Kidney (tissue), 14 donors: ENCODE data around the gene RNF44. TPM values are rescaled to one million over a fixed set of nuclear protein-coding genes. Genes with fewer than 3 reads are reported as not detected.

Experiments
- DNase-seq, 5 donors: peaks; one replicate each; pipeline ENCODE4 v3.0.0-alpha.2; 2013 to 2020
- FAIRE-seq: peaks from 2 replicates; lab custom pipeline; 2012; peaks lifted over from hg19 to GRCh38; lab: Jason Lieb, UNC
- H3K27ac ChIP-seq, 2 donors: one replicate each; pipeline ENCODE4 v1.7.0; 2013; ENCODE audit warnings: low read depth in 2 of 2, low read length in 2 of 2, inconsistent platforms in 1 of 2
- H3K27me3 ChIP-seq: one replicate; pipeline ENCODE4 v1.7.1; 2013; ENCODE audit warnings: low read length, inconsistent platforms; ENCODE audit not compliant: control insufficient read depth, insufficient read depth
- H3K36me3 ChIP-seq, 3 donors: one replicate each; pipeline versions ENCODE4 v1.7.0 to v1.7.1; 2013; ENCODE audit warnings: low read length in 3 of 3, control low read depth in 1 of 3, inconsistent platforms in 1 of 3; ENCODE audit not compliant: insufficient read depth in 3 of 3, control insufficient read depth in 2 of 3
- H3K4me1 ChIP-seq, 3 donors: one replicate each; pipeline versions ENCODE4 v1.7.0 to v1.7.1; 2013; ENCODE audit warnings: low read length in 3 of 3, inconsistent platforms in 1 of 3, low read depth in 1 of 3; ENCODE audit not compliant: control insufficient read depth in 2 of 3, insufficient read depth in 2 of 3
- H3K4me3 ChIP-seq, 3 donors: one replicate each; pipeline versions ENCODE4 v1.7.0 to v1.8.1; 2013; ENCODE audit warnings: low read length in 3 of 3, control low read depth in 1 of 3, inconsistent platforms in 1 of 3
- H3K9ac ChIP-seq, 3 donors: one replicate each; pipeline versions ENCODE4 v1.7.0 to v1.7.1; 2013; ENCODE audit warnings: low read length in 3 of 3, control low read depth in 1 of 3, inconsistent platforms in 1 of 3
- H3K9me3 ChIP-seq, 3 donors: one replicate each; pipeline versions ENCODE4 v1.7.0 to v1.7.1; 2013; ENCODE audit warnings: low read length in 3 of 3, control low read depth in 1 of 3, inconsistent platforms in 1 of 3; ENCODE audit not compliant: control insufficient read depth in 2 of 3, insufficient read depth in 1 of 3
- intact Hi-C: fragments of 100-400 bp; cut with DNase I; formaldehyde crosslinking; loops from one replicate; pipeline ENCODE4 v1.11.1; 2022
- polyA plus RNA-seq: library from polyadenylated mRNA; stranded (reverse); fragments of 350-450 nt; fragmentation: Illumina TruSeq; extraction: RNeasy Lipid Tissue Mini Kit (QIAGEN cat#74804); gene quantifications from one replicate; pipeline ENCODE4 v1.2.3, GENCODE V29; 2014; ENCODE audit warnings: low read depth, low replicate concordance; ENCODE audit not compliant: insufficient read depth
- total RNA-seq: library from RNA; stranded (reverse); fragmentation: NEBNext Ultra II Directional; extraction: Animal tissue kit (Norgen Biotek cat#: 25700); gene quantifications from one replicate; pipeline ENCODE4 v1.2.1, GENCODE V29; 2021
- TF ChIP-seq, protein P1 (sequence below): IDR thresholded peaks from 3 replicates; pipeline ENCODE4 v1.5.1; 2012; ENCODE audit warnings: mild to moderate bottlenecking, moderate library complexity, borderline replicate concordance; ENCODE audit not compliant: insufficient read depth; ENCODE audit errors: extremely low read depth
- donor health status: control.
- donor health status: control.
- donor health status: control.
- donor health status: control.
- donor health status: control.
- donor health status: DM: yes; HTN: yes; CAD: no.
- donor health status: Normal renal cell carcinoma (clear cell type).

Gene RNF44
- total and polyA plus RNA-seq, 2 donors from 2014 or later, result 12.5 to 61.8 TPM

GRCh38 chr5:176525677-176526076 is 11.5 kb downstream of the RNF44 start:
- H3K4me3 ChIP-seq, result no peak overlapping the region
- H3K9me3 ChIP-seq, result no peaks in the 10 kb centered on the region
- H3K36me3 ChIP-seq, result peaks cover 0 to 18% (median 10%) of the 10 kb centered on the region in 3 donors
- no peak overlapping the region for H3K27ac ChIP-seq
- H3K9ac ChIP-seq, result no peak overlapping the region
- intact Hi-C loops, result no loop called here
- H3K27me3 ChIP-seq, result no peaks in the 10 kb centered on the region
- DNase-seq (no peak), FAIRE-seq (no peak)
- no peaks in the 10 kb centered on the region for H3K4me1 ChIP-seq
- TF ChIP-seq, protein P1, sequence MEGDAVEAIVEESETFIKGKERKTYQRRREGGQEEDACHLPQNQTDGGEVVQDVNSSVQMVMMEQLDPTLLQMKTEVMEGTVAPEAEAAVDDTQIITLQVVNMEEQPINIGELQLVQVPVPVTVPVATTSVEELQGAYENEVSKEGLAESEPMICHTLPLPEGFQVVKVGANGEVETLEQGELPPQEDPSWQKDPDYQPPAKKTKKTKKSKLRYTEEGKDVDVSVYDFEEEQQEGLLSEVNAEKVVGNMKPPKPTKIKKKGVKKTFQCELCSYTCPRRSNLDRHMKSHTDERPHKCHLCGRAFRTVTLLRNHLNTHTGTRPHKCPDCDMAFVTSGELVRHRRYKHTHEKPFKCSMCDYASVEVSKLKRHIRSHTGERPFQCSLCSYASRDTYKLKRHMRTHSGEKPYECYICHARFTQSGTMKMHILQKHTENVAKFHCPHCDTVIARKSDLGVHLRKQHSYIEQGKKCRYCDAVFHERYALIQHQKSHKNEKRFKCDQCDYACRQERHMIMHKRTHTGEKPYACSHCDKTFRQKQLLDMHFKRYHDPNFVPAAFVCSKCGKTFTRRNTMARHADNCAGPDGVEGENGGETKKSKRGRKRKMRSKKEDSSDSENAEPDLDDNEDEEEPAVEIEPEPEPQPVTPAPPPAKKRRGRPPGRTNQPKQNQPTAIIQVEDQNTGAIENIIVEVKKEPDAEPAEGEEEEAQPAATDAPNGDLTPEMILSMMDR, result no peak

DNA sequence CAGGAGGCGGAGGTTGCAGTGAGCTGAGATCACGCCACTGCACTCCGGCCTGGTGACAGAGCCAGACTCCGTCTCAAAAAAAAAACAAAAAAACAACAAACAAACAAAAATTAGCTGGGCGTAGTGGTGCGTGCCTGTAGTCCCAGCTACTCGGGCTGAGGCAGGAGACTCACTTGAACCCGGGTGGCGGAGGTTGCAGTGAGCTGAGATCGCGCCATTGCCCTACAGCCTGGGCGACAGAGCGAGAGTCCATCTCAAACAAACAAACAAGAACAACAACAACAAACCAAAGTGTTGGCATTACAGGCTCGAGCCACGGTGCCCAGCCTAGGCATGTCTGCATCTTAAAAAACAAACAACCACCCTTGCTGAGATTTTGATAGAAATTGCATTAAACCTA is 12.2 kb downstream of the RNF44 start:
- intact Hi-C loops, result no loop called here
- H3K36me3 ChIP-seq, result peaks cover 0 to 18% (median 10%) of the 10 kb centered on the region in 3 donors
- H3K9ac ChIP-seq, result no peak overlapping the region
- DNase-seq (peak in 1 of 5 donors; percentile 38), FAIRE-seq (no peak)
- TF ChIP-seq, protein P1, result no peak
- no peaks in the 10 kb centered on the region for H3K4me1 ChIP-seq
- H3K27ac ChIP-seq, result no peak overlapping the region
- H3K27me3 ChIP-seq, result no peaks in the 10 kb centered on the region
- H3K9me3 ChIP-seq, result no peaks in the 10 kb centered on the region
- no peak overlapping the region for H3K4me3 ChIP-seq

GRCh38 chr5:176524138-176524537 is 13.1 kb downstream of the RNF44 start:
- no peaks in the 10 kb centered on the region for H3K9me3 ChIP-seq
- FAIRE-seq (no peak), DNase-seq (peak in 1 of 5 donors; percentile 37)
- H3K9ac ChIP-seq, result no peak overlapping the region
- intact Hi-C loops, result no loop called here
- H3K27ac ChIP-seq, result no peak overlapping the region
- no peak overlapping the region for H3K4me3 ChIP-seq
- H3K27me3 ChIP-seq, result no peaks in the 10 kb centered on the region
- H3K36me3 ChIP-seq, result peaks cover 0 to 11% (median 9%) of the 10 kb centered on the region in 3 donors
- no peaks in the 10 kb centered on the region for H3K4me1 ChIP-seq
- TF ChIP-seq, protein P1, result no peak

DNA sequence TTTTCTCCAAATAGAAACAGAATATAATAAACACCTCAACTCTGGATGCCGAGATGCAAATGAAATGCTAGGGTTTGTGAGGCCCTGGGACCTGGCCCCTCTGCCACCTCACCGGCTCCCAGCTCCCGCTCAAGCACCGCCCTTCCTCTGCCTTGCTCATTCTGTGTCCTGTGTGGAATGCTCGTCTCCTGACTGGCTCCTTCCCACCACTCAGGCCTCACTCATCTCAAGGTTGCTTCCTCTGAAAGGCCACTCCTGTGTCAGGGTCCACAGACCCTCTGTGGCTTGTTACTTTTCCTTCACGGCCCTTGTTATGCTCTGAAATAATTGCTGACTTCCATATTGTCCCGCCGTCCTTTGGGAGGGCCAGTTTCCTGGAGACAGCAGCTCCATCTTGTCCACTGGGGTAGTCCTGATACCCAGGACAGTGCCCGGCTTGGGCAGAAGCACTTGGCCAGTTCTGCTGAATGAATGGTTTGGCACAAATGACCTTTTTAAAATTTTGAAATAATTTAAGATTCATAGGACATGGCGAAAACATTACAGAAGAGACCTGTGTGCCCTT is 15.4 kb downstream of the RNF44 start:
- Histone ChIP-seq H3K4me3 (no peak overlapping the region), H3K9me3 (no peaks in the 10 kb centered on the region), H3K27me3 (no peaks in the 10 kb centered on the region), H3K36me3 (no peaks in the 10 kb centered on the region), H3K27ac (no peak overlapping the region), H3K4me1 (no peaks in the 10 kb centered on the region), H3K9ac (no peak overlapping the region)
- DNase-seq, result peak in 1 of 5 donors; percentile 36
- TF ChIP-seq, protein P1, result no peak
- FAIRE-seq, result no peak
- intact Hi-C loops, result no loop called here
